RWPE2 (cell line): ENCODE results near the gene HCRTR2.

Experiments
- ATAC-seq: fragments of 200-7000 bp; cut with Tn5 transposase; 3 replicates; pipeline ENCODE4 v1.9.1; 2021; ENCODE audit warnings: low read depth
- DNase-seq: peaks from one replicate; pipeline ENCODE4 v3.0.0-alpha.2; 2020; ENCODE audit warnings: low spot score
- H3K27ac ChIP-seq: fragments of 450-650 bp; 2 replicates; pipeline ENCODE4 v1.5.1; 2017; ENCODE audit warnings: mild to moderate bottlenecking; ENCODE audit not compliant: poor library complexity, severe bottlenecking
- H3K27me3 ChIP-seq: fragments of 250-450 bp; sonication (Bioruptor Pico); 2 replicates; pipeline ENCODE4 v1.5.1; 2021; ENCODE audit warnings: mild to moderate bottlenecking, moderate library complexity; ENCODE audit not compliant: insufficient read depth, poor library complexity, severe bottlenecking
- H3K36me3 ChIP-seq: fragments of 250-450 bp; sonication (Bioruptor Pico); 2 replicates; pipeline ENCODE4 v1.5.1; 2020; ENCODE audit warnings: low read depth, mild to moderate bottlenecking, moderate library complexity
- H3K4me1 ChIP-seq: fragments of 250-450 bp; sonication (Bioruptor Pico); 2 replicates; pipeline ENCODE4 v1.5.1; 2021; ENCODE audit warnings: mild to moderate bottlenecking, moderate library complexity; ENCODE audit not compliant: insufficient read depth, poor library complexity, severe bottlenecking
- H3K4me3 ChIP-seq: fragments of 250-450 bp; sonication (Bioruptor Pico); 2 replicates; pipeline ENCODE4 v1.5.1; 2021; ENCODE audit warnings: mild to moderate bottlenecking, moderate library complexity; ENCODE audit not compliant: severe bottlenecking
- H3K9me3 ChIP-seq: fragments of 250-450 bp; sonication (Bioruptor Pico); 2 replicates; pipeline ENCODE4 v1.5.1; 2021; ENCODE audit warnings: mild to moderate bottlenecking, moderate library complexity; ENCODE audit not compliant: severe bottlenecking
- CTCF ChIP-seq: fragments of 450-650 bp; IDR thresholded peaks from one replicate; pipeline ENCODE4 v1.5.1; 2017; ENCODE audit warnings: mild to moderate bottlenecking, moderate library complexity; ENCODE audit not compliant: poor library complexity, severe bottlenecking

HCRTR2 gene

GRCh38 chr6:55208478-55209458 lies 34.5 kb downstream of the HCRTR2 start:
- no peak overlapping the region for H3K4me3 ChIP-seq
- DNase-seq, result no peak
- H3K4me1 ChIP-seq, result peaks cover 17% of the 10 kb centered on the region
- H3K27me3 ChIP-seq, result no peaks in the 10 kb centered on the region
- H3K9me3 ChIP-seq, result no peaks in the 10 kb centered on the region
- H3K36me3 ChIP-seq, result no peaks in the 10 kb centered on the region
- ATAC-seq, result peak; percentile 56; the same call in 2 of the 3 replicates
- H3K27ac ChIP-seq, result peak overlapping the region; percentile 11
- no peak for TF ChIP-seq CTCF

- H3K9me3 ChIP-seq, result no peaks in the 10 kb centered on the region
- no peaks in the 10 kb centered on the region for H3K27me3 ChIP-seq
- ATAC-seq (no peak), DNase-seq (no peak)
- no peak for TF ChIP-seq CTCF
- H3K4me3 ChIP-seq, result no peak overlapping the region
- no peak overlapping the region for H3K27ac ChIP-seq
- peaks cover 17% of the 10 kb centered on the region for H3K4me1 ChIP-seq
- H3K36me3 ChIP-seq, result no peaks in the 10 kb centered on the region
Measured at GRCh38 chr6:55210952-55211351, 36.6 kb downstream of the HCRTR2 start.

- Histone ChIP-seq H3K27ac (no peak overlapping the region), H3K36me3 (no peaks in the 10 kb centered on the region), H3K4me1 (peaks cover 17% of the 10 kb centered on the region), H3K9me3 (no peaks in the 10 kb centered on the region), H3K4me3 (no peak overlapping the region), H3K27me3 (no peaks in the 10 kb centered on the region)
- no peak for DNase-seq
- no peak for TF ChIP-seq CTCF
- peak; percentile 36; the same call in 1 of the 3 replicates for ATAC-seq
Measured at GRCh38 chr6:55212156-55212555, 37.8 kb downstream of the HCRTR2 start.

GRCh38 chr6:55220961-55221360 lies 46.6 kb downstream of the HCRTR2 start:
- ATAC-seq (no peak), DNase-seq (no peak)
- Histone ChIP-seq H3K4me3 (no peak overlapping the region), H3K36me3 (no peaks in the 10 kb centered on the region), H3K4me1 (no peaks in the 10 kb centered on the region), H3K9me3 (no peaks in the 10 kb centered on the region), H3K27me3 (no peaks in the 10 kb centered on the region), H3K27ac (no peak overlapping the region)
- no peak for TF ChIP-seq CTCF

- Histone ChIP-seq H3K27ac (no peak overlapping the region), H3K4me1 (no peaks in the 10 kb centered on the region), H3K27me3 (no peaks in the 10 kb centered on the region), H3K4me3 (no peak overlapping the region), H3K9me3 (no peaks in the 10 kb centered on the region), H3K36me3 (no peaks in the 10 kb centered on the region)
- no peak for ATAC-seq
- no peak for TF ChIP-seq CTCF
- no peak for DNase-seq
Measured at GRCh38 chr6:55227862-55228261, 53.5 kb downstream of the HCRTR2 start.
